DMS153 treated with DMSO at 0.1 percent for 48 hours (cell line): ENCODE results near the gene MRTFA.
"Not testable (repeated sequence)": the region's sequence is repeated elsewhere in the genome, so short reads cannot be mapped to it uniquely, and the experiment has no call there.

Source experiments
- DNase-seq: peaks from one replicate; lab custom pipeline; 2025; ENCODE audit not compliant: unreplicated experiment; lab: John Stamatoyannopoulos, UW

MRTFA gene

GRCh38 chr22:40628354-40629042 is 8.0 kb downstream of the MRTFA start:
- no peak for DNase-seq

GRCh38 chr22:40627612-40628011 is 8.9 kb downstream of the MRTFA start:
- no peak for DNase-seq

GRCh38 chr22:40626851-40627250 is 9.7 kb downstream of the MRTFA start:
- no peak for DNase-seq

GRCh38 chr22:40625794-40626193 is 10.7 kb downstream of the MRTFA start:
- DNase-seq: not testable (repeated sequence)

DNA sequence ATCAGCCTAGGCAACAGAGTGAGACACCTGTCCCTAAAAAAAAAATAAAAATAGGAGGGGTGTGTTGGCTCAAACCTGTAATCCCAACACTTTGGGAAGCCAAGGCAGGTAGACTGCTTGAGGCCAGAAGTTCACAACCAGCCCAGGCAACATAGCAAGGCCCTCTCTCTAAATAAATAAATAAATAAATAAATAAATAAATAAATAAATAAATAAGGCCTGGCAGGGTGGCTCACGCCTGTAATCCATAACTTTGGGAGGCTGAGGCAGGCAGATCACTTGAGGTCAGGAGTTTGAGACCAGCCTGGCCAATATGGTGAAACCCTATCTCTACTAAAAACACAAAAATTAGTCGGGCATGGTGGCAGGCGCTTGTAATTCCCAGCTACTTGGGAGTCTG is 11.2 kb downstream of the MRTFA start:
- DNase-seq: not testable (repeated sequence)

DNA sequence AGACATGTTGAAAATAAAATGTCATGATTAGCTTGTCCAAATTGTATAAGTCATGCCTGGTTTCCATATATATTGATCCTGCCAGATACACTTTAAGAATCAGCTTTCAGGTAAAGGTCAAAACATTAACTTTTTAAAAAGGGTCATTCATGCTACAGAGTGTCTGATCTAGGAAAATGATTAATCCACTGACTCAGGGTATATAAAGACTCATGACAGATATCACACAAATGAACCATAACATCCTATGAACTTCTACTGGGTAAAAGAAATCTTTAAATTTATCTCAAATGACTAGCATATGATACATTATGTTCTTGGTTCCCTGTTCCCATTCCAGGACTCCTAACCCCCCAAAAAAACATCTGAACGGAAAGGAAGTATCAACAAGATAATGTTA is 11.7 kb downstream of the MRTFA start:
- no peak for DNase-seq

GRCh38 chr22:40621309-40622151 is 15.0 kb downstream of the MRTFA start:
- DNase-seq: no peak

GRCh38 chr22:40620464-40621046 is 16.0 kb downstream of the MRTFA start:
- no peak for DNase-seq

DNA sequence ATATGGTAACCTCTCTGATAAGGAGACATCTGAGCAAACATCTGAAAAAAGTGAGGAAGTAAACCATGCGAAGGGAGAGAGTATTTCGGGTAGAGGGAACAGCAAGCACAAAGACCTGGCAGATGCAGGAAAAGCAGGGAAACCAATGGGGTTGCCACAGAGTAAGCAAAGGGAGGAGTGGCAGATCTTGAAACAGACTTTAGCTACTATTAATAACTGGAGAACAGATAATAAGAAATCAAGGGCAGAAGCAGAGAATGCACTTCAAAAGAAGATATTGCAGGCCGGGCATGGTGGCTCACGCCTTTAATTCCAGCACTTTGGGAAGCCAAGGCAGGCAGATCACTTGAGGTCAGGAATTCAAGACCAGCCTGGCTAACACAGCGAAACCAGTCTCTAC is 18.1 kb downstream of the MRTFA start:
- no peak for DNase-seq

- no peak for DNase-seq
These were observed 19.9 kb downstream of the MRTFA start for GRCh38 chr22:40616578-40616977.

- no peak for DNase-seq
These were observed 23.5 kb downstream of the MRTFA start for GRCh38 chr22:40613067-40613466.

GRCh38 chr22:40612291-40612751 is 24.2 kb downstream of the MRTFA start:
- no peak for DNase-seq

DNA sequence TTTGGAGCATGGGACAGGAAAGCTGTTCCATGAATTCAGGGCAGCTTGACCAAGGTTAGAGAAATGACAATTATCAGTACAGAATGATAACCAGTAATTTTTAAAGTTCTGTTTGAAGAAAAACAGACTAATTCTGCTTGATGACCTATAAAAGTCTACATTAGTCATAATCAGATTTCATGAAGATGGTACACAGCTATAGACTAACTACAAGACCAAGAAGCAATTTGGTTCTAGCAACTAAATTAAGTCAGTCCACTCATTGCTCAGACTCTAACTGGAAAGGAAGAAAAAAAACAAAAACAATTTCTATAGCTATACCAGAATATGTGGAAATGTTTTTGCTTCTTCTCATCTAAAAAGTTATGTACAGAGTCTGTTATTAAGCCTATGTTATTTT is 24.9 kb downstream of the MRTFA start:
- DNase-seq: no peak

GRCh38 chr22:40610329-40610850 is 26.1 kb downstream of the MRTFA start:
- no peak for DNase-seq

DNA sequence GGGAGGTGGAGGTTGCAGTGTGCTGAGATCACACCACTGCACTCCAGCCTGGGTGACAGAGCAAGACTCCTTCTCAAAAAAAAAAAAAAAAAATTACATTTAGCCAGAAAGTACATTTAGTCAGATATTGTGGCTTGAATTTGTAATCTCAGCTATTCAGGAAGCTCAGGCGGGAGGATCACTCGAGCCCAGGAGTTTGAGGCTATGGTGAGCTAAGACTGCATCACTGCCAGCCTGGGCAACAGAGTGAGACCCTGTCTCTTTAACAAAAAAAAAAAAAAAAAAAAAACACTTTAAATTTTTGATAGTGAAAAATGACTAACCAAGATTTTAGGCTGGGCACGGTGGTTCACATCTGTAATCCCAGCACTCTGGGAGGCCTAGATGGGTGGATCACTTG is 27.3 kb downstream of the MRTFA start:
- DNase-seq: no peak

- no peak for DNase-seq
These were observed 29.0 kb downstream of the MRTFA start for GRCh38 chr22:40607506-40607905.

DNA sequence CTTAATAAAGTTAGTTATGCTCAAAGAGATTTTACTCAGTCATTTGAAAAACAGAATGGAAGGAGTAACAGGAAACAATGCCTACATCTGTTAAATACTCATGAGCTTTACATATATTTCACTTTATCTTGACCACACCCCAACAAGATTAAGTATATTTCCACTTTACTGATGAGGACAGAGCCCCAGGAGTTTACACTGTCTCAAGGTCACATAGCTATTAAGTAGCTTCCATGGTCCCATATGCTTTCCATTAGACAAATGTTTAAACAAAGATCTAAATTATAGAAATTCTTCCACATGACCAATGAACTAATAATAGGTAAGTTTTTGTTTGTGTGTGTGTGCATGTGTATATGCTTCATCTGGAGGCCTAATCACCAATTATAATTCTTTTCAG is 30.2 kb downstream of the MRTFA start:
- no peak for DNase-seq

GRCh38 chr22:40605761-40606160 is 30.8 kb downstream of the MRTFA start:
- no peak for DNase-seq

GRCh38 chr22:40603088-40603605 is 33.4 kb downstream of the MRTFA start:
- no peak for DNase-seq

DNA sequence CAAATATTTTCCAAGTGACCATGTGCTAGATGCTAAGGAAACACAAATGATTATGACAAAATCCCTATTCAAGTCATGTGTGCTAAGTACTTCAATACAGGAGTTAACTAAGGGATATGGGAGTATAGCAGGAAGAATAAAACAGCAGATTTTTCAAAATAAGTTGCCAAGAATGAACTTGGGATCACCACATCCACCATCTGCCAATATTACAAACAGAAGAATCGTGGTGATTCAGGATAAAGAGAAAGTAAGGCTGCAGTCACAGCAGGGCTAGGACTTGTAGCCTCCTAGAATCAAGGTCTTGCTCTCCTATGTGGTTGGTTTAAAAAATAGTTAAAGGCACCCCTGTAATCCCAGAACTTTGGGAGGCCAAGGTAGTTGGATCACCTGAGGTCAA is 34.3 kb downstream of the MRTFA start:
- no peak for DNase-seq

DNA sequence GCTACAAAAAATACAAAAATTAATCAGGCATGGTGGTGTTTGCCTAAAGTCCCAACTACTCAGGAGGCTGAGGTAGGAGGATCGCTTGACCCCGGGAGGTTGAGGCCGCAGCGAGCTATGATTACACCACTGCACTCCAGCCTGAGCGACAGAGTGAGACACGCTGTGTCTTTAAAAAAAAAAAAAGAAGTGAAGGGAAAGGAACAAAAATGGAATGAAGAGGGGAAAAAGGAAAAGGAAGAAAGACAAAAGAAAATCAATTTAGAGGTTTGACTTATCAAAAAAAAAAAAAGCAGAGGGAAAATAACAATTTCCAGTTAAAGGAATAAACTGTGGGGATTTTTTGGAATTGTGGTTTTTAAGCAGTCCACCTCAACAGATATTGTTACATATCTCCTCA is 36.8 kb downstream of the MRTFA start:
- no peak for DNase-seq

DNA sequence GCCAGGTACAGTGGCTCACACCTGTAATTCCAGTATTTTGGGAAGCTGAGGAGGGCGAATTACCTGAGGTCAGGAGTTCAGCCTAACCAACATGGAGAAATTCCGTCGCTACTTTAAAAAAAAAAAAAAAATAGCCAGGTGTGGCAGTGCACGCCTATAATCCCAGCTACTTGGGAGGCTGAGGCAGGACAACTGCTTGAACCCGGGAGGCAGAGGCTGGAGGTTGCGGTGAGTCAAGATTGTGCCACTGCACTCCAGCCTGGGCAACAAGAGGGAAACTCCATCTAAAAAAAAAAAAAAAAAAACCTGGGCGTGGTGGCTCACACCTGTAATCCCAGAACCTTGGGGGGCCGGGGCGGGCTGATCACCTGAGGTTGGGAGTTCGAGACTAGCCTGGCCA is 37.8 kb downstream of the MRTFA start:
- not testable (repeated sequence) for DNase-seq
